ENCODE measurements around the gene YIPF7. TPM values are rescaled to one million over a fixed set of nuclear protein-coding genes. Genes with fewer than 3 reads are reported as not detected.

The YIPF7 gene
- total RNA-seq, 1 donor from 2014 or later: not detected

- DNase-seq (ENCODE audit: low spot score in 2 of 2, unreplicated experiment in 2 of 2): peak; percentile 62 to 81
- Mint-ChIP-seq H3K27ac (peak within 1 kb of the TSS; percentile 95), H3K4me1 (peaks cover 24% of the 10 kb centered on the region), H3K4me3 (peak within 1 kb of the TSS; percentile 91), H3K36me3 (peaks cover 1% of the 10 kb centered on the region), H3K9me3 (no peaks in the 10 kb centered on the region), H3K27me3 (ENCODE audit: low read depth) (peaks cover 3% of the 10 kb centered on the region)
- TF ChIP-seq CTCF (IDR thresholded peaks at IDR 0.05; ENCODE audit: unreplicated experiment): no peak
Observed at GRCh38 chr4:44678094-44679041, 26.9 kb upstream of the YIPF7 start, which contains the start of gene GUF1. Gene GUF1 (plus strand): TSS chr4:44678420. CDS start chr4:44678623, 203 bp downstream.

DNA sequence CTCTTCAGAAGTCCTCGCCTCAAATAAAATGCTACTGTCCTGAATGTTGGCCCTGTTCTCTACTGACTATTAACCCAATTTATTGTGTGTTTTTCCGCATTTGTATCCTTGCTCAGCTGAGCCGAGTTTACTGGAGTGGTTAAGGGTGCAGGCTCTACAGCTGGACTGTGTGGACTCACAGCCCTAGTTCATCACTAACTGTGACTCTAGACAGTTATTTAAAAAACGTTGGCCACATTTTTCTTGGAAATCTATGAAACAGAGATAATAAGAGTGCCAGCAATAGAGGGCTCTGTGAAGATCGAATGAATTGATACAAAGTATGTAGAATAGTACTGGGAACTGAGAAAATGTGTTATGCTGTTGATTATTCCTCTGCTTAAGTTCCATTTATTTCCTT is 23.9 kb upstream of the YIPF7 start:
- no peaks in the 10 kb centered on the region for H3K9me3 Mint-ChIP-seq
- peaks cover 16% of the 10 kb centered on the region for H3K4me1 Mint-ChIP-seq
- H3K27ac Mint-ChIP-seq: no peak overlapping the region
- no peak for DNase-seq (ENCODE audit: low spot score in 2 of 2, unreplicated experiment in 2 of 2)
- H3K36me3 Mint-ChIP-seq: no peaks in the 10 kb centered on the region
- H3K27me3 Mint-ChIP-seq (ENCODE audit: low read depth): peaks cover 26% of the 10 kb centered on the region
- no peak for TF ChIP-seq CTCF (IDR thresholded peaks at IDR 0.05; ENCODE audit: unreplicated experiment)
- H3K4me3 Mint-ChIP-seq: no peak overlapping the region

DNA sequence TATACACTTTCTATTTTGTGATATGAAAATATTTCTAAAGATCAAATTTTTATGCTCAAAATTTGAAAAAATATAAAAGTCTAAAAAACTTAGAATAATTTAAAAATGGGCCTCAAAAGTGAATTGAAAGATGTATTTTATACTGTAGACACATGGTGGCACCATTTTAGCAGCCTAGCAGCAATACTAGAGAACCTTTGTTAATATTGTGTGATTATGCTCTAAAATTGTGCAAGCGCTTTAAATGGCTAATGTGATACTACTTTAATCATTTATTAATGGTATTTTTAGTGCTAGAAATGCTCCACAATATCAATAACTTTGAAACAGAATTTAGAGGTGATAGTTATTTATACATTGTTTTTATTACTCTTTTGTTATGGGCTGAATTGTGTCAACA is 23.0 kb upstream of the YIPF7 start:
- Mint-ChIP-seq H3K4me1 (peaks cover 12% of the 10 kb centered on the region), H3K27ac (no peak overlapping the region), H3K36me3 (no peaks in the 10 kb centered on the region), H3K4me3 (no peak overlapping the region), H3K27me3 (ENCODE audit: low read depth) (peaks cover 31% of the 10 kb centered on the region), H3K9me3 (no peaks in the 10 kb centered on the region)
- no peak for DNase-seq (ENCODE audit: low spot score in 2 of 2, unreplicated experiment in 2 of 2)
- peak; percentile 14 for TF ChIP-seq CTCF (IDR thresholded peaks at IDR 0.05; ENCODE audit: unreplicated experiment)

DNA sequence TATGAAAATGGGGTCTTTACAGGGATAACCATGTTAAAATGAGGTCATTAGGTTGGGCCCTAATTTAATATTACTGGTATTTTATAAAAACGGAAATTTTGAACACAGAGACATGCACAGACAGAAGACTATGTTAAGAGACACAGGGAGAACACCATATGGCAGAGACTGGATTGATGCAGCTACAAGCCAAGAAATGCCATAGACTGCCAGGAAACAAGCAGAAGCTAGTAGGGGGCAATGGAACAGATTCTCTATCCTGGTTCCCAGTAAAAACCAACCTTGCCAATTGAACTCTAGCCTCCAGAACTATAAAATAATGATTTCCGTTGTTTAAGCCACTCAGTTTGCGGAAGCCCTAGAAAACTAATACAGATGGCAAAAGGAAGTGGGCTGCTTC is 20.2 kb upstream of the YIPF7 start:
- no peak overlapping the region for H3K4me3 Mint-ChIP-seq
- DNase-seq (ENCODE audit: low spot score in 2 of 2, unreplicated experiment in 2 of 2): no peak
- H3K27me3 Mint-ChIP-seq (ENCODE audit: low read depth): peaks cover 43% of the 10 kb centered on the region
- TF ChIP-seq CTCF (IDR thresholded peaks at IDR 0.05; ENCODE audit: unreplicated experiment): no peak
- H3K36me3 Mint-ChIP-seq: no peaks in the 10 kb centered on the region
- H3K27ac Mint-ChIP-seq: no peak overlapping the region
- no peaks in the 10 kb centered on the region for H3K9me3 Mint-ChIP-seq
- H3K4me1 Mint-ChIP-seq: no peaks in the 10 kb centered on the region

- no peak for DNase-seq (ENCODE audit: low spot score in 2 of 2, unreplicated experiment in 2 of 2)
- Mint-ChIP-seq H3K36me3 (no peaks in the 10 kb centered on the region), H3K4me1 (no peaks in the 10 kb centered on the region), H3K4me3 (no peak overlapping the region), H3K27ac (no peak overlapping the region), H3K27me3 (ENCODE audit: low read depth) (peaks cover 43% of the 10 kb centered on the region), H3K9me3 (no peaks in the 10 kb centered on the region)
- no peak for TF ChIP-seq CTCF (IDR thresholded peaks at IDR 0.05; ENCODE audit: unreplicated experiment)
Observed at GRCh38 chr4:44670506-44671199, 19.2 kb upstream of the YIPF7 start.

All from mesothelial cell of epicardium (in vitro differentiated cells).